ENCODE measurements around the gene TRIM14. TPM values are rescaled to one million over a fixed set of nuclear protein-coding genes. Genes with fewer than 3 reads are reported as not detected.

The TRIM14 gene
- polyA plus RNA-seq, 2 of the 4 experiments (the other 2 are of a cell fraction), result 8.8 to 9.2 TPM

- FAIRE-seq, result no peak
- no peak overlapping the region for H3K4me3 ChIP-seq
- no peaks in the 10 kb centered on the region for H3K9me3 ChIP-seq
- TF ChIP-seq CEBPB (IDR thresholded peaks at IDR 0.05) (peak; percentile 67 to 88; a peak in 3 of 4 replicates), KDM5A (IDR thresholded peaks at IDR 0.05) (no peak), ATOH8 (CRISPR knock-in tag; IDR thresholded peaks at IDR 0.05; ENCODE audit: low read depth) (no peak)
- DNase-seq (ENCODE audit: low read depth in 1 of 2, low spot score in 1 of 2), result no peak
- WGBS (ENCODE audit: missing lambda C conversion rate), result 80% methylated on average over 7 of the region's 7 CpGs
- H3K4me2 ChIP-seq, result no peak overlapping the region
- ChIA-PET POLR2A (no interaction called here), CTCF (no interaction called here)
- no peaks in the 10 kb centered on the region for H3K4me1 ChIP-seq
- no peak overlapping the region for H3K27ac ChIP-seq
- no peak for ATAC-seq
Observed at GRCh38 chr9:98164912-98165311, 45.9 kb upstream of the TRIM14 start.

- WGBS (ENCODE audit: missing lambda C conversion rate), result 81% methylated on average over 12 of the region's 12 CpGs
- ATAC-seq (no peak), FAIRE-seq (no peak)
Observed at GRCh38 chr9:98162613-98163012, 43.6 kb upstream of the TRIM14 start.

GRCh38 chr9:98161851-98162250 is 42.8 kb upstream of the TRIM14 start:
- Histone ChIP-seq H3K4me3 (no peak overlapping the region), H3K27ac (no peak overlapping the region), H3K4me2 (no peak overlapping the region), H3K9me3 (no peaks in the 10 kb centered on the region), H3K4me1 (peaks cover 12% of the 10 kb centered on the region)
- no peak for TF ChIP-seq REST (IDR thresholded peaks at IDR 0.05)
- no peak for TF ChIP-seq EHMT2 (IDR thresholded peaks at IDR 0.05; ENCODE audit: low read depth)
- TF ChIP-seq BHLHE40 (IDR thresholded peaks at IDR 0.05; ENCODE audit: low read depth, low read length), result no peak
- ChIA-PET CTCF (interaction anchor here (0.6 to 1.4 kb wide), 5 partner anchors 9 to 357 kb away, joined by 3 to 4 read pairs (median 4); no protein-coding TSS in a partner anchor), POLR2A (no interaction called here)
- ATAC-seq (no peak), DNase-seq (ENCODE audit: low read depth in 1 of 2, low spot score in 1 of 2) (no peak), FAIRE-seq (no peak)
- 78% methylated on average over 4 of the region's 4 CpGs for WGBS (ENCODE audit: missing lambda C conversion rate)

More at GRCh38 chr9:98162613-98163012, 43.6 kb upstream of the TRIM14 start:
- POLR2A ChIA-PET, result no interaction called here
- no peak overlapping the region for H3K4me2 ChIP-seq
- no peak overlapping the region for H3K4me3 ChIP-seq
- no peak overlapping the region for H3K27ac ChIP-seq
- CTCF ChIA-PET, result interaction anchor here (0.6 to 1.2 kb wide), 3 partner anchors 10 to 44 kb away, joined by 3 to 4 read pairs (median 3); partner anchors contain the start of gene TRIM14
- H3K4me1 ChIP-seq, result peaks cover 12% of the 10 kb centered on the region
- DNase-seq (ENCODE audit: low read depth in 1 of 2, low spot score in 1 of 2), result no peak
- no peak for TF ChIP-seq ZSCAN20 (CRISPR knock-in tag; IDR thresholded peaks at IDR 0.05)
- TF ChIP-seq CBX2 (IDR thresholded peaks at IDR 0.05; ENCODE audit: borderline replicate concordance, low read depth), result no peak
- no peak for TF ChIP-seq ESRRA (IDR thresholded peaks at IDR 0.05; ENCODE audit: borderline replicate concordance, low read length)
- no peaks in the 10 kb centered on the region for H3K9me3 ChIP-seq

- WGBS (ENCODE audit: missing lambda C conversion rate), result 82% methylated on average over 5 of the region's 6 CpGs
- POLR2A ChIA-PET, result no interaction called here
- TF ChIP-seq FOSB (CRISPR knock-in tag; IDR thresholded peaks at IDR 0.05) (no peak), GATA3 (IDR thresholded peaks at IDR 0.05; ENCODE audit: borderline replicate concordance) (no peak), CHD4 (IDR thresholded peaks at IDR 0.05; ENCODE audit: borderline replicate concordance) (no peak), MYC (IDR thresholded peaks at IDR 0.05; ENCODE audit: borderline replicate concordance, low read length) (no peak), HOXB5 (CRISPR knock-in tag; IDR thresholded peaks at IDR 0.05) (no peak), CBX2 (IDR thresholded peaks at IDR 0.05; ENCODE audit: borderline replicate concordance, low read depth) (no peak), HOXA7 (CRISPR knock-in tag; IDR thresholded peaks at IDR 0.05) (no peak), CTCF (IDR thresholded peaks at IDR 0.05) (no peak), HMGXB4 (CRISPR knock-in tag; IDR thresholded peaks at IDR 0.05; ENCODE audit: borderline replicate concordance) (no peak), RCOR1 (IDR thresholded peaks at IDR 0.05; ENCODE audit: low read depth, low read length) (no peak)
- FAIRE-seq, result no peak
- ATAC-seq, result no peak
- Histone ChIP-seq H3K4me3 (no peak overlapping the region), H3K9me3 (no peaks in the 10 kb centered on the region), H3K4me2 (no peak overlapping the region), H3K27ac (no peak overlapping the region), H3K4me1 (peaks cover 12% of the 10 kb centered on the region)
- DNase-seq (ENCODE audit: low read depth in 1 of 2, low spot score in 1 of 2), result no peak
- CTCF ChIA-PET, result interaction anchor here (0.7 to 2.1 kb wide), 6 partner anchors 11 to 47 kb away, joined by 3 to 5 read pairs (median 3); no protein-coding TSS in a partner anchor
Observed at GRCh38 chr9:98159790-98160189, 40.8 kb upstream of the TRIM14 start.
